Stomach (tissue), 4 donors: ENCODE data around the gene ABHD15.

Source experiments
- CTCF ChIP-seq, 7 experiments: fragments of 450-650 bp in 4 of 7; fragments of 200-600 bp in 3 of 7; sonication (generic) in 3 of 7; IDR thresholded peaks; one replicate each; pipeline ENCODE4 v1.5.1; 2016 to 2019; ENCODE audit warnings: antibody characterized with exemption in 7 of 7, control low read depth in 2 of 7, mild to moderate bottlenecking in 1 of 7
- POLR2A ChIP-seq, 4 donors: fragments of 450-650 bp; IDR thresholded peaks; one replicate each; pipeline ENCODE4 v1.6.1; 2016; ENCODE audit warnings: antibody characterized with exemption in 4 of 4, control low read depth in 2 of 4, mild to moderate bottlenecking in 1 of 4, moderate library complexity in 1 of 4
- POLR2AphosphoS5 ChIP-seq, 3 donors: sonication (generic); formaldehyde crosslinking; IDR thresholded peaks; one replicate each; pipeline ENCODE4 v1.6.1; 2016; ENCODE audit warnings: antibody characterized with exemption in 3 of 3

- TF ChIP-seq POLR2A (IDR thresholded peaks at IDR 0.05) (no peak), CTCF (IDR thresholded peaks at IDR 0.05) (no peak), POLR2AphosphoS5 (IDR thresholded peaks at IDR 0.05) (no peak)
Observed at GRCh38 chr17:29597361-29598172, 30.7 kb upstream of the ABHD15 start.
